Measurements from ENCODE around the gene SH3RF3.

- TF ChIP-seq, protein P1, sequence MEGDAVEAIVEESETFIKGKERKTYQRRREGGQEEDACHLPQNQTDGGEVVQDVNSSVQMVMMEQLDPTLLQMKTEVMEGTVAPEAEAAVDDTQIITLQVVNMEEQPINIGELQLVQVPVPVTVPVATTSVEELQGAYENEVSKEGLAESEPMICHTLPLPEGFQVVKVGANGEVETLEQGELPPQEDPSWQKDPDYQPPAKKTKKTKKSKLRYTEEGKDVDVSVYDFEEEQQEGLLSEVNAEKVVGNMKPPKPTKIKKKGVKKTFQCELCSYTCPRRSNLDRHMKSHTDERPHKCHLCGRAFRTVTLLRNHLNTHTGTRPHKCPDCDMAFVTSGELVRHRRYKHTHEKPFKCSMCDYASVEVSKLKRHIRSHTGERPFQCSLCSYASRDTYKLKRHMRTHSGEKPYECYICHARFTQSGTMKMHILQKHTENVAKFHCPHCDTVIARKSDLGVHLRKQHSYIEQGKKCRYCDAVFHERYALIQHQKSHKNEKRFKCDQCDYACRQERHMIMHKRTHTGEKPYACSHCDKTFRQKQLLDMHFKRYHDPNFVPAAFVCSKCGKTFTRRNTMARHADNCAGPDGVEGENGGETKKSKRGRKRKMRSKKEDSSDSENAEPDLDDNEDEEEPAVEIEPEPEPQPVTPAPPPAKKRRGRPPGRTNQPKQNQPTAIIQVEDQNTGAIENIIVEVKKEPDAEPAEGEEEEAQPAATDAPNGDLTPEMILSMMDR (optimal IDR thresholded peaks at IDR 0.05 in 1 of 3, IDR thresholded peaks at IDR 0.05 in 1 of 3, conservative IDR thresholded peaks at IDR 0.05 in 1 of 3; ENCODE audit: extremely low read depth in 1 of 3, insufficient read depth in 2 of 3, low read length in 3 of 3): no peak
- TF ChIP-seq EZH2 (IDR thresholded peaks at IDR 0.05; ENCODE audit: low read length): no peak
These were observed 307.0 kb downstream of the SH3RF3 start for GRCh38 chr2:109435901-109436598.

Measured in keratinocyte (primary cell).